Measurements from ENCODE around the gene ACSL1. TPM values are rescaled to one million over a fixed set of nuclear protein-coding genes. Genes with fewer than 3 reads are reported as not detected.

Gene ACSL1
- total and polyA plus RNA-seq, 2 experiments from 2014 or later = 6.2 to 13.1 TPM

DNA sequence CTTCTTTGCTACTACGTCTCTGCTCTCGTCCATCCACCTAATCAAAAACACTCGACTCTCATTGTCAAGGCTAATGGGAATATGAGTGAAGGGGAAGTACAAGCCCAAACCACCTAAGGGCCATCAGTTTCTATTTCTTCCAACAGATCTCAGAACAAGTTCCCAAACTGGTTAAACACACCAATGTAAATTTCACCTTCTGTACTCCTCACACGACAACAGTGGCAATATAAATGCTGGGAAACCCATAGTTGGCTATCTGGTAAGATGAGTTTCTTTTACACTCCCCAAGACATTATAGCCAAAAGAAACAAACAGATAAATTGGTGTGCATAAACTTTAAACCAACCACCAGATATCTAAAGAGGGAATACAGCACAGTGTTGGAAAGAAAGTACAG, 21.9 kb downstream of the ACSL1 start:
- H3F3A ChIP-seq (replicated peaks; ENCODE audit: low read depth) = no peaks in the 10 kb centered on the region
- no peak for DNase-seq (ENCODE audit: low spot score)
- peaks cover 12% of the 10 kb centered on the region for H3K4me1 ChIP-seq (ENCODE audit: insufficient read depth)
- Mint-ChIP-seq H3K4me1 (peaks cover 28% of the 10 kb centered on the region), H3K27ac (no peak overlapping the region), H3K9me3 (no peaks in the 10 kb centered on the region), H3K27me3 (ENCODE audit: insufficient read depth, low read depth, poor library complexity) (peaks cover 3% of the 10 kb centered on the region), H3K4me3 (no peak overlapping the region), H3K36me3 (ENCODE audit: low read depth) (no peaks in the 10 kb centered on the region)
- H3K9me2 ChIP-seq (ENCODE audit: insufficient read depth) = no peaks in the 10 kb centered on the region
- no peaks in the 10 kb centered on the region for H3K79me2 ChIP-seq (replicated peaks; ENCODE audit: insufficient read depth)
- TF ChIP-seq STAT1 (IDR thresholded peaks at IDR 0.05; ENCODE audit: unreplicated experiment) (no peak), NANOG (IDR thresholded peaks at IDR 0.05; ENCODE audit: borderline replicate concordance) (no peak), CTCF (conservative IDR thresholded peaks at IDR 0.05; ENCODE audit: low read depth in 2 of 2) (no peak), CREB1 (CRISPR knock-in tag; IDR thresholded peaks at IDR 0.05; ENCODE audit: low read depth) (no peak), JUNB (IDR thresholded peaks at IDR 0.05; ENCODE audit: unreplicated experiment) (no peak), EZH2 (IDR thresholded peaks at IDR 0.05; ENCODE audit: low read depth, unreplicated experiment) (no peak), POLR2AphosphoS5 (IDR thresholded peaks at IDR 0.05; ENCODE audit: low read depth) (no peak)
- TF ChIP-seq, protein P1, sequence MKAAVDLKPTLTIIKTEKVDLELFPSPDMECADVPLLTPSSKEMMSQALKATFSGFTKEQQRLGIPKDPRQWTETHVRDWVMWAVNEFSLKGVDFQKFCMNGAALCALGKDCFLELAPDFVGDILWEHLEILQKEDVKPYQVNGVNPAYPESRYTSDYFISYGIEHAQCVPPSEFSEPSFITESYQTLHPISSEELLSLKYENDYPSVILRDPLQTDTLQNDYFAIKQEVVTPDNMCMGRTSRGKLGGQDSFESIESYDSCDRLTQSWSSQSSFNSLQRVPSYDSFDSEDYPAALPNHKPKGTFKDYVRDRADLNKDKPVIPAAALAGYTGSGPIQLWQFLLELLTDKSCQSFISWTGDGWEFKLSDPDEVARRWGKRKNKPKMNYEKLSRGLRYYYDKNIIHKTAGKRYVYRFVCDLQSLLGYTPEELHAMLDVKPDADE (IDR thresholded peaks at IDR 0.05) = no peak
- TF ChIP-seq, protein P2, sequence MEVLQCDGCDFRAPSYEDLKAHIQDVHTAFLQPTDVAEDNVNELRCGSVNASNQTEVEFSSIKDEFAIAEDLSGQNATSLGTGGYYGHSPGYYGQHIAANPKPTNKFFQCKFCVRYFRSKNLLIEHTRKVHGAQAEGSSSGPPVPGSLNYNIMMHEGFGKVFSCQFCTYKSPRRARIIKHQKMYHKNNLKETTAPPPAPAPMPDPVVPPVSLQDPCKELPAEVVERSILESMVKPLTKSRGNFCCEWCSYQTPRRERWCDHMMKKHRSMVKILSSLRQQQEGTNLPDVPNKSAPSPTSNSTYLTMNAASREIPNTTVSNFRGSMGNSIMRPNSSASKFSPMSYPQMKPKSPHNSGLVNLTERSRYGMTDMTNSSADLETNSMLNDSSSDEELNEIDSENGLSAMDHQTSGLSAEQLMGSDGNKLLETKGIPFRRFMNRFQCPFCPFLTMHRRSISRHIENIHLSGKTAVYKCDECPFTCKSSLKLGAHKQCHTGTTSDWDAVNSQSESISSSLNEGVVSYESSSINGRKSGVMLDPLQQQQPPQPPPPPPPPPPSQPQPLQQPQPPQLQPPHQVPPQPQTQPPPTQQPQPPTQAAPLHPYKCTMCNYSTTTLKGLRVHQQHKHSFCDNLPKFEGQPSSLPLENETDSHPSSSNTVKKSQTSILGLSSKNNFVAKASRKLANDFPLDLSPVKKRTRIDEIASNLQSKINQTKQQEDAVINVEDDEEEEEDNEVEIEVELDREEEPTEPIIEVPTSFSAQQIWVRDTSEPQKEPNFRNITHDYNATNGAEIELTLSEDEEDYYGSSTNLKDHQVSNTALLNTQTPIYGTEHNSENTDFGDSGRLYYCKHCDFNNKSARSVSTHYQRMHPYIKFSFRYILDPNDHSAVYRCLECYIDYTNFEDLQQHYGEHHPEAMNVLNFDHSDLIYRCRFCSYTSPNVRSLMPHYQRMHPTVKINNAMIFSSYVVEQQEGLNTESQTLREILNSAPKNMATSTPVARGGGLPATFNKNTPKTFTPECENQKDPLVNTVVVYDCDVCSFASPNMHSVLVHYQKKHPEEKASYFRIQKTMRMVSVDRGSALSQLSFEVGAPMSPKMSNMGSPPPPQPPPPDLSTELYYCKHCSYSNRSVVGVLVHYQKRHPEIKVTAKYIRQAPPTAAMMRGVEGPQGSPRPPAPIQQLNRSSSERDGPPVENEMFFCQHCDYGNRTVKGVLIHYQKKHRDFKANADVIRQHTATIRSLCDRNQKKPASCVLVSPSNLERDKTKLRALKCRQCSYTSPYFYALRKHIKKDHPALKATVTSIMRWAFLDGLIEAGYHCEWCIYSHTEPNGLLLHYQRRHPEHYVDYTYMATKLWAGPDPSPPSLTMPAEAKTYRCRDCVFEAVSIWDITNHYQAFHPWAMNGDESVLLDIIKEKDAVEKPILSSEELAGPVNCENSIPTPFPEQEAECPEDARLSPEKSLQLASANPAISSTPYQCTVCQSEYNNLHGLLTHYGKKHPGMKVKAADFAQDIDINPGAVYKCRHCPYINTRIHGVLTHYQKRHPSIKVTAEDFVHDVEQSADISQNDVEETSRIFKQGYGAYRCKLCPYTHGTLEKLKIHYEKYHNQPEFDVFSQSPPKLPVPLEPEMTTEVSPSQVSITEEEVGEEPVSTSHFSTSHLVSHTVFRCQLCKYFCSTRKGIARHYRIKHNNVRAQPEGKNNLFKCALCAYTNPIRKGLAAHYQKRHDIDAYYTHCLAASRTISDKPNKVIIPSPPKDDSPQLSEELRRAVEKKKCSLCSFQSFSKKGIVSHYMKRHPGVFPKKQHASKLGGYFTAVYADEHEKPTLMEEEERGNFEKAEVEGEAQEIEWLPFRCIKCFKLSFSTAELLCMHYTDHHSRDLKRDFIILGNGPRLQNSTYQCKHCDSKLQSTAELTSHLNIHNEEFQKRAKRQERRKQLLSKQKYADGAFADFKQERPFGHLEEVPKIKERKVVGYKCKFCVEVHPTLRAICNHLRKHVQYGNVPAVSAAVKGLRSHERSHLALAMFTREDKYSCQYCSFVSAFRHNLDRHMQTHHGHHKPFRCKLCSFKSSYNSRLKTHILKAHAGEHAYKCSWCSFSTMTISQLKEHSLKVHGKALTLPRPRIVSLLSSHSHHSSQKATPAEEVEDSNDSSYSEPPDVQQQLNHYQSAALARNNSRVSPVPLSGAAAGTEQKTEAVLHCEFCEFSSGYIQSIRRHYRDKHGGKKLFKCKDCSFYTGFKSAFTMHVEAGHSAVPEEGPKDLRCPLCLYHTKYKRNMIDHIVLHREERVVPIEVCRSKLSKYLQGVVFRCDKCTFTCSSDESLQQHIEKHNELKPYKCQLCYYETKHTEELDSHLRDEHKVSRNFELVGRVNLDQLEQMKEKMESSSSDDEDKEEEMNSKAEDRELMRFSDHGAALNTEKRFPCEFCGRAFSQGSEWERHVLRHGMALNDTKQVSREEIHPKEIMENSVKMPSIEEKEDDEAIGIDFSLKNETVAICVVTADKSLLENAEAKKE (CRISPR knock-in tag; IDR thresholded peaks at IDR 0.05) = no peak
- H3K36me3 ChIP-seq (ENCODE audit: insufficient read depth) = no peaks in the 10 kb centered on the region
- ATAC-seq = no peak
- H3K4me3 ChIP-seq = no peak overlapping the region
- H3K4me2 ChIP-seq = no peak overlapping the region
- no peak overlapping the region for H3K27ac ChIP-seq (ENCODE audit: low read depth)
- H4K20me1 ChIP-seq (replicated peaks; ENCODE audit: insufficient read depth) = no peaks in the 10 kb centered on the region
- H2AFZ ChIP-seq = no peak overlapping the region
- H3K27me3 ChIP-seq (ENCODE audit: insufficient read depth) = no peaks in the 10 kb centered on the region

All from GM23338 (cell line).